ENCODE data around the gene LGALS12.

- TF ChIP-seq CTCF (conservative IDR thresholded peaks at IDR 0.05; ENCODE audit: low read depth, low read length) (no peak), EZH2 (IDR thresholded peaks at IDR 0.05; ENCODE audit: low read length, unreplicated experiment) (no peak)
Observed at GRCh38 chr11:63507511-63507910, 1.6 kb downstream of the LGALS12 start.
